GM18909 (cell line): Measurements from ENCODE around the gene TSHZ2.

ENCODE experiments used
- ATAC-seq: cut with Tn5 transposase; IDR thresholded peaks from one replicate; pipeline ENCODE4 v1.9.1; 2021; ENCODE audit warnings: mild to moderate bottlenecking; ENCODE audit not compliant: unreplicated experiment, poor library complexity

The TSHZ2 gene

DNA sequence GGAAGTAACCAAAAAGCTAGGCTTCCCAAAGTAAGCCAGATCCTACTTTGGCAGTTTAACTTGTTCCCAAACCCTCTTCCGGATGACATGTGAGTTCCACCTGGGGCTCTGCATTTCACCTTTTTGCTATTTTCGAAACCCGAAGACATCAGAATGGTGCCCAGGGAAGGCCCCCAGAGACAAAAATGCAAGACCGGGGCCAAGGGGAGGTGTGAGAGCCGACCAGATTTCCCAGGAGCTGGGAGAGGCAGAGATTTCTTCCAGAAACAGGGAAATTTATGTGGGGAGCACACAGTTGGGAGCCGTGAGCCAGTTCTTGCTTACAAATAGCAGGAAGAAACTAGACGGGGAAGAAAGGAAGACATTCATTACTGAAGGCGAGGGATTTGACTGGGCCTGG lies 411.8 kb downstream of the TSHZ2 start:
- ATAC-seq: no peak

DNA sequence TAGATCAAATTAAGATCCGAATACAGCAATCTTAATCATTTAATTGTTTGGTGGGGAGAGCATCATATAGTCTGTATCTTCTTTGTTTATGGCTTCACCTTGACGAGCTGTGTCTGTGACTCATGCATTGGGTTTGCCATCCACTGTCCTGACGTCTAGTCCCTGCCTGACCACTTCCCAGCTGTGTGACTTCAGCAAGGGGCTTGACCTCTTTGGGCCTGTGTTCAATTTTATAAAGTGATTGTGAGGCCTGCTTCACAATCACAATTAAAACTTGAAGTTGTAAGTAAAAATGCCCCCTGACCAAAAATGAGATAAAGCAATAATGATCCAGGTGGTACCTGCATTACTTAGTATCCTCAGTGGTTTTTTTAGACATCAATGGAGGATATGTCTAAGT lies 412.2 kb downstream of the TSHZ2 start:
- no peak for ATAC-seq

DNA sequence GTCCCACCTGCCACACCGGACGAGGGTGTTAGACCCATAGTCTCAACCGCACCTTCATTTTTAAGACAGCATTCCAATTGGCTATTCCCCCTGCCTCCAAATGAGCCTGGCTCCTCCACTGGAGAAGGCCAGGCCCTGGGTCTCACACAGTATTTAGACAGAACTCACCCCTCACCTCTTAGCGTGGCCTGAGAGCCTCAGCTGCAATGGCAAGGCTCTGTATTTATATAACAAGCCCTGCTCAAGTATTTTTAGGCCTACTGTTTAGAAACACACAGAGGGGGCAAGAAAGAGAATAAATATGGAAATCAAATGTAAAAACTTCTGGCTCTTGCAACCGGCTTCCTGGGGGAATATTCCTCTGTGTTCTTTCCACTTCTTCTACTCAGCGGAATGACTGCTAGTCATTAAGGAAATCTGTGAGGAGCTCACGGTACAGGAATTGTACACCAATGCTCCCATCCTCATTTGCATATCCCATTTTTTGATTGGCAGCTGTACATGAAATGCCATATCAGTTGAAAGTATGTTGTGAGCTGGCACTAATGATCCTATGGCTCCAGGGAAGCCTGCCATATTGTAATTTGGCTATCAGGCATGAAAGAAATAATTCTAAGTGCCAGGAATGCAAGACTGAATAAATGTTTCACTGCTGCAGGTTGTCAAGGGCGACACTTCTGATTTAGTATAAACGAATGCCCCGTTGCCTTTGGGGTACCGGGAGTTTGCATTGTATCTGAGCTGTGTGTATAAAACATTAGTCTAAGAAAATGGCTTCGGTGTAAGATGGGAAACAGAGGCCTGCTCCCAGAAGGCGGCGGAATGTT lies 414.0 kb downstream of the TSHZ2 start:
- ATAC-seq: no peak

DNA sequence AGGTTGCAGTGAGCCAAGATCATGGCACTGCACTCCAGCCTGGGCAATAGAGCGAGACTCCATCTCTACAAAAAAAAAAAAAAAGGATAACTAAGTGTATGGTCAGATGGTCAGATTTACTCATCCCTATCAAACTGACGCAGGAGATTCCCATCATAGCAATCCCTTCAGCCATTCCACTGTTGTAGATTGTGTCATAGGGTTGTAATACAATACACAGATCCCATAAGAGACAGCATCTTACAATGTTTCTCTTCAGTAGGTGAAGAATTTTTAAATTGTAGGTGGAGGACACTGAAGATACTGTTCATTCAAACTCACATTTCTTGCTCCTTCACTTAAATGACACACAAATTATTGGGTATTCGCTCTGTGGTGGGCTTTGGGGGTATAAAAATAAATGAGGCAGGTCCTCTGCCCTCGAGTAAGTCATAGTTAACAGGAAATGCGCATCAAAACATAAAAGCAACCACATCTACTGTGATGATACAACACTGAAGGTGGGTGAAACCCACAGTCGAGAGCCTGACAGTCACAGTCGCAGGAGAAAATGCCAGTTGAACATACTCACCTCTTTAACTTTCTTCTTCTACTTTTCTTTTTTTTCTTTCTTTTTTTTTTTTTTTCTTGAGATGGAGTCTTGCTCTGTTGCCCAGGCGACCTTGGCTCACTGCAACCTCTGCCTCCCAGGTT lies 416.0 kb downstream of the TSHZ2 start:
- ATAC-seq: no peak

DNA sequence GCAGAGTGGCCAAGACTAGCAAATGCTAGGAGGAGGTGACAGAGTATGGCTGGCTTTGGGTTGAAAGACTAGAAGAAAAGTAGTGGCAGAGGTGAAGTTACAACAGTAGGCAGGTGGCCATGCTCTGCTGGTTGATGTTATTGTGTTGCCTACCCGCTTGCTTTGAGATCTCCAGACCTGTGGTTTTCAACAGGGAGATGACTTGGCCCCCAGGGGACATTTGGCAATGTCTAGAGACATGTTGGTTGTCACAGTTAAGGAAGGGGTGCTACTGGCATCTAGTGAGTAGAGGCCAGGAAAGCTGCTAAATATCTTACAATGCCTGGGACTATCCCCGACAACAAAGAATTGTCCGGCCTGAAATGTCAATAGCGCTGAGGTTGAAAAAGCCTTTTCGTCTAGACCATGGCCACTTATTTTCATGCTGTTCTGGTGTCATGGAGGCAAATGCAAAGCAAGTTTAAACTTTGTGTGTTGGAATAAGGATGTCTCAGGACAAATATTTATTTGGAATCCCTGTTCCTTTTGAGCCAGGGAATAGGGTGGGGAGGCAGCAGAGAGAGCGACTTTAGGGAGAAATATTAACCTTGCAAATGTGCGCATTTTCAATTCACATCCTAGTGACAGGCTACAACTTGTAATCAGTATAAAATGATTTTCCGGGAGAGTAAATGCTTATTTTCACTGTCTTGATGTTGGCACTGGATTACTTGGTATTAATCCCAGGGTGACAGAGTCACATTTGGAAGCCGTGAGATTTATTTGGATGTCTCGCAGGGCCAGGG lies 417.6 kb downstream of the TSHZ2 start:
- no peak for ATAC-seq

DNA sequence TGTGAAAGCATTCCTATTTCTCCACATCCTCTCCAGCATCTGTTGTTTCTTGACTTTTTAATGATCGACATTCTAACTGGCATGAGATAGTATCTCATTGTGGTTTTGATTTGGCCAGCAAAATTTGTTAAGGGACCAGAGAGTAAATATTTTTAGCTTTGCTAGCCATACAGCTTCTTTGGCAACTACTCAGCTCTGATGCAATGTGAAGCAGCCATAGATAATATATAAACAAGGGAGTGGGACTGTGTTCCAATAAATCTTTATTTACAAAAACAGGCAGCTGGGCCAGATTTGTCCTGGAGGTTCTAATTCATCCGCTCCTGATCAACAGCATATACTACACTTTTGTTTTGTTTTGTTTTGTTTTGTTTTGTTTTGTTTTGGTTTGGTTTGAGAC lies 418.6 kb downstream of the TSHZ2 start:
- ATAC-seq: no peak

DNA sequence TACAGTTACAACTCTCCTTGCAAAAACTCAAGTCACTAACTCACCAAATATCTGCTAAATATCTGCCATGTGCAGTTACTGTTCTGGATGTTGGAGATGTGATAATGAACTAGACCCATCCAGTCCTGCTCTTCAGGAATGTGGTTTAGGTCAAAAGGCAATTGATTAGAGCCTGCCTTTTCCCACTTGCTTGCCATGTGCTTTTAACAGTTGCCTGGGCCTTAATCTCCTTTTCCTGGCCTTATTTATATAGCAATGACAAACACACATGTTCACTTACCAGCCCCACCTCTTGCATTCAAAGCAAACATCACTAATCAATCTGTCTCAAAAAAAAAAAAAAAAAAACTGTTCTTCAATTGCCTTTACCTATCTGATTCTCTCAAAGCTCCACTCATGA lies 422.3 kb downstream of the TSHZ2 start:
- ATAC-seq: no peak

DNA sequence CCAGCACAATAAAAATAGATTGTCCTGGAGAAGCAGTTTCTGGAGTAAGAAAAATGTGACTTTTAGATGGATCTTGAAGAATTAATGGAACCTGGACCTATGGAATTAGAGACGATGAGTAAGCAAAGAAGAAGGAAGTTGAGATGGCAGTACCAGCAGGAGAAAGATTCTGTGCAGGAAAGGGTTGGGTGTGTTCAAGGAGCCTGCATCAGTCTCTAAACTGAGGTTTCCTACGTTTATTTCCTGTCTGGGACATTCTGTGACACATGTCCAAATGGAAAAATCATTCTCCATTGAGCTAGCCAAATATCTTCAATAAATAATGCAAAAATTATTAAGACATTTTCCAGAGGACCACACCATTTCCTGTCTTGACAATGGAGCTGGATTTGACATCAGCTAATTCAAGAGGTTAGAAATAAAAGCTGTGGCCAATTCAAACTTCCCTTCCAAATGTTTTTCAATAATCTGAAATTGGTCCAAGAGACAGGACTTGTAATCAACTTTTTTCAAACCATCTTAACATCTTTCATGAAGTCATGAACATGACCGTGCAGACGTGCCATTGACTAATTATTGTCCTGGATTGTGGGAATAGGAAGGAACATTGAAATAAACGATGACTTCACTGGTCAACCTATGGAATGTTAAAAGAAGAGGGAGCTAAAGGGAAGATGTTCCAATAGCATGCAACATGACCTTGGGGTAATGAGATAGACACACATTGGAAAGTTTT lies 423.2 kb downstream of the TSHZ2 start:
- no peak for ATAC-seq

DNA sequence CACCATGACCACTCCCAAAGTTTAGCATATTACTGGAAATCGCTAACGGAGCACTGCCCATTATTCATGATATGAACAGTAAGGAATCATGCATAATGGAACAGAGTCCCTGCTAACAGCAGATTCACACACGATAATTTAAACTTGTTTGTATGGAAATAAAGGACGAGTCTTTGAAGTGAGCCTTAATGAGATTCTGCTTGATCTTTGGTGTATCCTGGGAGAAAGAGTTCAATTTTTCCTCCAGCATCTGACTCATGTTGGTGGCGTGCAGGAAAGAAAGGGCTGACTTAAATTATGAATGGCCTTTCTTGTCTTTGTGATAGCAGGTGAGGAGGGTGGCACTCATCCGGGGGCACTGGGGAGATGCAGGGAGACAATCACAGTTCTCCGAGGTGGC lies 426.9 kb downstream of the TSHZ2 start:
- ATAC-seq: no peak

DNA sequence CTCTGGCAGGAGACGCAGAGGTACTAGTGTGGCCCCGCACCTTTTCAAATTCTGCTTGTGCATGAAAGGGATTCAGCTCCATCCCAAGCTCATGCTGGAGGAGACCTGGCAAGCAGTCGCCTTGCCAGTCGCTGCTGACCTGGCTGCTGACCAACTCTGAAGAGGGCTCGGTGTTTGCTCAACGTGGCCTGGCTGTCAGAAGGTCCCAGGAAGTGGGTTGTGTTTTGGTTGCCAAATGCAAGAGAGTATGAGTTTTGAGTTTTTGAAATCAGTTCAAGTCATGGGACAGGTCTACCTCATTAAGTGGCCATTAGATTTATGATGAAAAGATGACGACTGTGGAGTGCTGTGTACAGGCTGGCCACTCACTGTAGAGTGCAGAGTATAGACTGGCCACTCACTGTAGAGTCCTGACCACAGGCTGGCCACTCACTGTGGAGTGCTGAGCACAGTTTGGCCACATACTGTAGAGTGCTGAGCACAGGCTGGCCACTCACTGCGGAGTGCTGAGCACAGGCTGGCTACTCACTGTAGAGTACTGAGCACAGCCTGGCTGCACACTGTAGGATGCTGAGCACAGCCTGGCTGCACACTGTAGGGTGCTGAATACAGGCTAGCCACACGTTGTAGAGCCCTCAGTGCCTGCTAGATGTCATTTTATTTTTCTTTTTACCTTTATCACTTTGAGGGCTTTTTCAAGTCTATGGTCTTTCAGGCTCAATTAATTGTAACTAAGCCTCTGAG lies 427.6 kb downstream of the TSHZ2 start:
- no peak for ATAC-seq

DNA sequence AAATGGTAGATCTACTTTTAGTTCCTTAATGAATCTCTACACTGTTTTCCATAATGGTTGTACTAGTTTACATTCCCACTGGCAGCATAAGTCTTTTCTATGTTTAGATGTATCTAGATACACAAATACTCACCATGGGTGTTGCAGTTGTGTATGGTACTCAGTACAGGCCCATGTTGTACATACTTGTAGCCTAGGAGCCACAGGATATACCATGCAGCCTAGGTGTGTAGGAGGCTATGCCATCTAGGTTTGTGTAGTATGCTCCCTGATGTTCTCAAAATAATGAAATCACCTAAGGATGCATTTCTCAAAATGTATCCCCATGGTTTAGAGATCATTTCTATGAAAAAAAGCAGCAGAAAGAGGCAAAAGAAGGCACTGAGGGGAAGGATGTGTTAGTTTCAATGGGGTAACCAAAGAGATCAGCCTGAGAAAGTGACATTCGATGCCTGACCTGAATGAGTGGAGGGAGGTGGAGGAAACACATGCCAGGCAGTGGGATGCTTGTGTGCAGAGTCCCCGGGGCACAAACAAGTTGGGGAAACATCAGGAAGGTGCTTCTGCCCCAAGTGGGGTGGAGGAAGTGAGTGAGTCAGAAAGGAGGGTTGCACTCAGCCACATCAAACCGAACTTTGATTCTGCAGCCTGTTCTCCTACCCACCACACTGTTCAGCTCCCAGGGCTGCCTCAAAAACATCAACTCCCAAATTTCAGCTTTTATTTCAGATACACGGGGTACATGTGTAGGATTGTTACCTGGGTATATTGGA lies 430.3 kb downstream of the TSHZ2 start:
- no peak for ATAC-seq

DNA sequence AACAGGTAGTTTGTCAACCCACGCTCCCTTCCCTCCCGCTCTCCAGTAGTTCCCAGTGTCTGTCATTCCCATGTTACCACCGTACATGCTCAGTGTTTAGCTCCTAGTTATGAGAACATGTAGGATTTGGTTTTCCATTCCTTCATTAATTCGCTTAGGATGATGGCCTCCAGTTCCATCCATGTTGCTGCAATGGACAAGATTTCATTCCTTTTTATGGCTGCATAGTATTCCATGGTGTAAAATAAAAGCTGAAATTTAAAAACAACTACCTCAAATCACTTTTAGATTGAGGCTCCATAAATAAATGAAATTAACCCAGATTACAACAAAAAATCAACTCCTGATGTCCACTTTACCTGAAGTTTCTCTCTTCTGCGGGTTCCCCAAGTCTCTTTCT lies 430.9 kb downstream of the TSHZ2 start:
- no peak for ATAC-seq

DNA sequence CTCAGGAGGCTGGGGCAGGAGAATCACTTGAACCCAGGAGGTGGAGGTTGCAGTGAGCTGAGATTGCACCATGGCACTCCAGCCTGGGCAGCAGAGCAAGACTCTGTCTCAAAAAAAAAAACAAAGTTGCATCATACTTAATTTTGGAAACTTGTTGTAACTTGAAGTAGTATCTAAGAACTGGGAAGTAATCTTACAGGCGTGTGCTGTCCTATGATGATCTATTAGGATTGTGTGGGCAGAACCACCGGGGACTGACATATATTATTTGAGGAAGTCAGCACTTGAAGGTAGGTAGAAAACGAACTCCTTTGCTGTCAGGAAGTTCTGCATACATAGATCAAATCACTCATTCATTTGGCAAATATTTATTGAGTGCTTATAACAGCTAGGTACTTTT lies 433.0 kb downstream of the TSHZ2 start:
- no peak for ATAC-seq

DNA sequence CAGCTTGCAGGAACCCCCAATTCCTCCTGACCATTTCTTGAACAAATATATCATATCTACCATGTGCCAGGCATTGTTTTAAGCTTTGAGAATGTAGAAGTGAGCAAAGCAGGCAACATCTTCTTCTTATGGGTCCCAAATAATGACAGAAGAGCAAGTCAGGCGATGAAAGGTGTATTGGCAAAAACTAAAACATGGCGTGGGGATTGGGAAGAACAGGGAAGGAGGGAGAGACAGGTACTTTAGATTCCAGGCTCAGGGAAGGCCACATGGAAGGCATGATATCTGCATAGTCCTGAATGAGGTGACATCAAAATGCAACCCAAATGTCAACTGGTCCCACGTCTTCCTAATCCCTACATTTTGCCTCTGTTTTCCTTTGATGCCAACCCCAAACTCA lies 434.4 kb downstream of the TSHZ2 start:
- no peak for ATAC-seq

DNA sequence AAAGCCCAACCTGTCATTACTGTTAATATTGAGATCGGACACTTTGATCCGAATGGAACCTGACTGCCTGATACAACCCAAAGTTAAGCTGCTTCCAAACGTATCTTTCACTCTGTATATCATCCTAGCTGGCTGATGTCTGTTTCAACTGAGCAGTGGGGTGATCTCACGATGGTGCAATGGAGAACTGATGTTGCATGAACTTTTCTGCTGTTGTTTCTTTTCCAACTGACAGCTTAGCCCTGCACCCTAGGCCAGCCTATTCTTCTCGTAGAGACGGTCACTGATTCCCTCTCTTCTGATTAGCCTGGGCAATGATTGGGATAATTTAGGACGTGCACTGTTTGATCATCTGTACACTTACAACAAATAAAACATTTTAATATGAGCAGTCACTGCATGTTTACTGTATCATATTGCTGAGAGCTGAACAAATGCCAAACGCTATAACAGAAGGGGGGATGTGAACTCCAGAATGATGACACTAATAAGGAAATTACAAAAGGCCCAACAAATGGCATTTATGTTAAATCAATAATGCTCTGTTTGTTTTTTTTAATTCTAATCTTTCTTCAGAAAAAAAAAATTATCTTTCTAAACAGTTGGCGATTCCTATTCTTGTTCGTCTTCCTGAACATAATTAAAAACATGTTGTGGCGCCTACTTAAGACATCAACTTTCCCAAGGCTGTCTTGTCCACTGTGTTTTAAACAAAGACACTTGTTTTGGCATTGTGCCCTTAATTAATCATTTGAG lies 436.7 kb downstream of the TSHZ2 start:
- no peak for ATAC-seq

DNA sequence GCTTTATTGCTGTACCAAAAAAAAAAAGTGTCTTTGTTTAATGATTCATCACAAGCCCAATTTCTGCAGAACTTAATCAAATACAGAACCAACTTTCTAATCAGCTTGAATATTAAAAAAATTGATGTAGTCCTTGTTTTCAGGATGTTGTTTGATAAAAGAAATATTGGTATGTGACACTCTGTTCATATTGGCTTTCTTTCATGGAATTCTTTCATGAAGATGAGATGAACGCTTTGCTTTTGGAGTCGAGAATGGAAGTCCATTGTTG lies 437.2 kb downstream of the TSHZ2 start:
- ATAC-seq: no peak

DNA sequence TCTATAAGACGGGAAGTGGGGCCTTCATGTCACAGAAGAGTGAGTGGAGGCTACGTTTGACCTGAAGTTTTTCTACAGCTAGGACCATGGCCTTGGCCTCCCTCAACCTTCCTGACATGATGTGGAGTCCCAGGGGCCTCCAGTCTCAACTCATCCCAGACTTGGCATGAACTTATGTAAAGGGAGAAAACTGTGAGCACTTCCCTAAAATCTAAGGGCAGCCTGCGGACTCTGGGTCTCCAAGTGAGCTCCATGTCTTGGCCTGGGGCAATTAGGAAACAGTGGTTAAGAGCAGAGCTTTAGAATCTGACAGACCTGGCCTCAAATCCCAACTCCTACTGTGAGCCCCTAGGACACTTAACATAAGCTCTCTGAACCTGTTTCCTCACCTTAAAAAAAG lies 439.0 kb downstream of the TSHZ2 start:
- ATAC-seq: no peak

DNA sequence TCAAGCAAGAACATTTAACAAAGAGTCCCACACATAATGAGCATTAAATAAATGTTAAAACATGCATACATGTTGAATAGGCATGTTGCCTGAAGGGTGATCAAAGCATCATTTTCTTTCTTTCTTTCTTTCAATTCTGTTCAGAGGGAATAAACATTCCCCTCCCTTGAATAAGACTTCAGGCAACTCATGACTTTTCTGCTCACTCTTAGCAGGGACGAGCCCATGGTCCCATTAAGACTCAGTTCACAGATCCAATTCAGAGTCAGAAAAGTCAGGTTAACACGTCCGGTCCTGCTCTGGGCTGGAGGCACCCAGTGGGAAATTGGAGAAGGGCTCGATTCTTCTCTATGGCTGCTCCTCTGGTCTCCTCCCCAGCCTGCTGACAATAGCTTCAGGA lies 439.7 kb downstream of the TSHZ2 start:
- ATAC-seq: no peak
